SK-N-SH treated with all-trans-retinoic acid at 6 μM for 48 hours (cell line): ENCODE measurements around the gene NOXA1.

ENCODE experiments used
- ATAC-seq: fragments of 200-7000 bp; cut with Tn5 transposase; 3 replicates; pipeline ENCODE4 v1.9.1; 2020; ENCODE audit warnings: mild to moderate bottlenecking, moderate library complexity
- ARNTL ChIP-seq: fragments of 450-650 bp; formaldehyde crosslinking; IDR thresholded peaks from 2 replicates; pipeline ENCODE4 v1.5.0; 2020; ENCODE audit warnings: low read depth, mild to moderate bottlenecking, moderate library complexity, borderline replicate concordance
- BACH2 ChIP-seq: fragments of 250-450 bp; sonication (Bioruptor Pico); IDR thresholded peaks from 2 replicates; pipeline ENCODE4 v1.9.0; 2021; ENCODE audit warnings: mild to moderate bottlenecking, borderline replicate concordance
- CSDC2 ChIP-seq: fragments of 250-450 bp; sonication (Bioruptor Pico); IDR thresholded peaks from 2 replicates; pipeline ENCODE4 v1.5.0; 2020; ENCODE audit warnings: mild to moderate bottlenecking, moderate library complexity
- ESRRG ChIP-seq: fragments of 250-450 bp; sonication (Bioruptor Pico); IDR thresholded peaks from 2 replicates; pipeline ENCODE4 v1.6.1; 2021; ENCODE audit warnings: mild to moderate bottlenecking
- GLIS3 ChIP-seq: fragments of 250-450 bp; sonication (Bioruptor Pico); IDR thresholded peaks from 2 replicates; pipeline ENCODE4 v1.5.0; 2020; ENCODE audit warnings: mild to moderate bottlenecking, moderate library complexity
- ISL1 ChIP-seq: fragments of 250-450 bp; sonication (Bioruptor Pico); IDR thresholded peaks from 2 replicates; pipeline ENCODE4 v2.1.2; 2022; ENCODE audit warnings: mild to moderate bottlenecking, moderate library complexity
- OSR1 ChIP-seq: fragments of 250-450 bp; sonication (Bioruptor Pico); IDR thresholded peaks from 2 replicates; pipeline ENCODE4 v1.8.0; 2022; ENCODE audit warnings: moderate library complexity, mild to moderate bottlenecking, inconsistent platforms
- PPARA ChIP-seq: fragments of 250-450 bp; sonication (Bioruptor Pico); IDR thresholded peaks from 2 replicates; pipeline ENCODE4 v1.5.0; 2020; ENCODE audit warnings: mild to moderate bottlenecking, borderline replicate concordance
- RARB ChIP-seq: fragments of 250-450 bp; sonication (Bioruptor Pico); IDR thresholded peaks from 2 replicates; pipeline ENCODE4 v1.8.0; 2021; ENCODE audit warnings: mild to moderate bottlenecking, moderate library complexity
- SNAI2 ChIP-seq: fragments of 250-450 bp; sonication (Bioruptor Pico); IDR thresholded peaks from 2 replicates; pipeline ENCODE4 v1.5.0; 2020; ENCODE audit warnings: mild to moderate bottlenecking, moderate library complexity
- TCF4 ChIP-seq: fragments of 250-450 bp; sonication (Bioruptor Pico); IDR thresholded peaks from 2 replicates; pipeline ENCODE4 v1.8.0; 2021; ENCODE audit warnings: mild to moderate bottlenecking, moderate library complexity, borderline replicate concordance
- TOX ChIP-seq: fragments of 250-450 bp; sonication (Bioruptor Pico); IDR thresholded peaks from 2 replicates; pipeline ENCODE4 v1.8.0; 2021; ENCODE audit warnings: mild to moderate bottlenecking, moderate library complexity, borderline replicate concordance
- ZFP3 ChIP-seq: fragments of 250-450 bp; sonication (Bioruptor Pico); IDR thresholded peaks from 2 replicates; pipeline ENCODE4 v1.5.0; 2020; ENCODE audit warnings: mild to moderate bottlenecking, moderate library complexity
- ZFP30 ChIP-seq: fragments of 450-650 bp; formaldehyde crosslinking; IDR thresholded peaks from 2 replicates; pipeline ENCODE4 v1.5.0; 2022; ENCODE audit warnings: mild to moderate bottlenecking, moderate library complexity
- ZNF70 ChIP-seq: fragments of 450-650 bp; formaldehyde crosslinking; IDR thresholded peaks from 2 replicates; pipeline ENCODE4 v1.5.0; 2020; ENCODE audit warnings: mild to moderate bottlenecking, moderate library complexity
- TF ChIP-seq, protein P1 (sequence below): fragments of 250-450 bp; sonication (Bioruptor Pico); IDR thresholded peaks from 2 replicates; pipeline ENCODE4 v1.5.0; 2020; ENCODE audit warnings: mild to moderate bottlenecking, moderate library complexity
- TF ChIP-seq, protein P2 (sequence below): fragments of 250-450 bp; sonication (Bioruptor Pico); IDR thresholded peaks from 2 replicates; pipeline ENCODE4 v1.5.1; 2021; ENCODE audit warnings: mild to moderate bottlenecking, moderate library complexity

NOXA1 gene, protein sequence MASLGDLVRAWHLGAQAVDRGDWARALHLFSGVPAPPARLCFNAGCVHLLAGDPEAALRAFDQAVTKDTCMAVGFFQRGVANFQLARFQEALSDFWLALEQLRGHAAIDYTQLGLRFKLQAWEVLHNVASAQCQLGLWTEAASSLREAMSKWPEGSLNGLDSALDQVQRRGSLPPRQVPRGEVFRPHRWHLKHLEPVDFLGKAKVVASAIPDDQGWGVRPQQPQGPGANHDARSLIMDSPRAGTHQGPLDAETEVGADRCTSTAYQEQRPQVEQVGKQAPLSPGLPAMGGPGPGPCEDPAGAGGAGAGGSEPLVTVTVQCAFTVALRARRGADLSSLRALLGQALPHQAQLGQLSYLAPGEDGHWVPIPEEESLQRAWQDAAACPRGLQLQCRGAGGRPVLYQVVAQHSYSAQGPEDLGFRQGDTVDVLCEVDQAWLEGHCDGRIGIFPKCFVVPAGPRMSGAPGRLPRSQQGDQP

DNA sequence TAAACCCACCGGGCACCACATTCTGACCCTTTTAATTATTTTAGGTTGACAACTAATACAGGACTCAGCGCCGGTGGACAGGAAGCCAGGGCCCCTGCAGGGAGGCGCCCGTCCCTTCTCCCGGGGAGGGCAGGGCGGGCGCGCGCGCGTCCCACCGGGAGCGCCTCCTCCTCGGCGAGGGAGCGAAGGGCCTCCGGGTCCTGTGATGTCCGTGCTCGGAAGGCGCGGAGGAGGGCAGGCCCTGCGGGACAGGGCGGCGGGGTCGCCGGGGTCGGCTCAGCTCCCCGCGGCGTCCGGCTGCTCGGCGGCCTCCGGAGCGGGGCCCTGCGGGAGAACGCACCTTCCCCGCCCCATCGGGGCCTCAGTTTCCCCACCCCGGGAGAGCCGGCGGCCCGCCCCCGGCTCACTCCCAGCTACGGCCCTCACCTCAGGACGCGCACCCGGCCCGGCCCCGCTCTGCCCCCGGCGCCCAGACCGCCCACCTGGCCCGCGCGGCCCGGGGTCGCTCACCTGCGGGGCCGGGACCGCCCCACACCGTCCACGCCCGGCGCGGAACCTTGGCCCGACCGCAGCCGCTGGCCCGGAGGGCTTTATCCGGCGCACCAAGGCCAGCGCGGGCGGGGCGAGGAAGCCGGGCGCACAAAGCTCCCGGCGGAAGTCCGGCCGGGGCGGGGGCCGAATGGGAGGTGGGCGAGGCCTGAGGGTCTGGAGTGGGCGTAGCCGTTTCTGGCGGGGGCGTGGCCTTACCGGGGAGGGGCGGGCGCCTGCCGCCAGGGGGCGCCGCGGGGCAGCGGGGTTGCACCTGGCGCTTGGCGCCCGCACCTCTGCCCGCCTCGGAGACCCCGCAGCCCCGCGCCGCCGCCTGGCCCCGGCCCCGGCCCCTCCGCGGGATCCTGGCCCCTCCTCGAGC lies at the start of gene NOXA1, which contains the start of gene EXD3:
Gene NOXA1, plus strand, starts transcription at position 790 of the 910 bp plus-strand sequence. CDS start 137 bp downstream, outside the sequence.
Gene EXD3, minus strand, starts transcription at position 559 of the 910 bp plus-strand sequence. CDS start 27,805 bp downstream, outside the sequence.
- TF ChIP-seq ESRRG (no peak), SNAI2 (CRISPR knock-in tag) (peak; percentile 65; the same call in 1 of the 2 replicates)
- TF ChIP-seq, all 23 proteins: peak for 1
- ATAC-seq: peak; percentile 85

DNA sequence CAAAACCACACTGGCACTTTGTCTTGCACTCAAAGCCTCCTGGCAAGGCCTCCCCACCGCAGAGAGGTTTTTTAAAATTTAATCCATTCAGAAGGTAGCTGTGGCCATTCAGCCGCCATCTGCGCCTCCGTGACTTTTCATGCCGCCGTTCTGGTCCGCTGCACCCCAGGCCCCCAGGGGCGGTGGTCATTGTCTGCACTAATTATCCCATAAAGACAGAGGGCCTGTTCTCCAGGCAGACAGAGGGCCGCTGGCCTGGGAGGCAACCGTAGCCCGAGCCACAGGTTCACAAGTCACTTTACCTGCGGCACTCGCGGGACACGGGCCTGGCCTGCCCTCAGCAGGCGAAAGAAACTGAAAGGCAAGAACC lies 49.6 kb upstream of the NOXA1 start:
- no peak for TF ChIP-seq OSR1 (CRISPR knock-in tag)
- TF ChIP-seq ISL1 (CRISPR knock-in tag): no peak
- TF ChIP-seq SNAI2 (CRISPR knock-in tag): no peak
- no peak for TF ChIP-seq ZFP3 (CRISPR knock-in tag)
- TF ChIP-seq, protein P1, sequence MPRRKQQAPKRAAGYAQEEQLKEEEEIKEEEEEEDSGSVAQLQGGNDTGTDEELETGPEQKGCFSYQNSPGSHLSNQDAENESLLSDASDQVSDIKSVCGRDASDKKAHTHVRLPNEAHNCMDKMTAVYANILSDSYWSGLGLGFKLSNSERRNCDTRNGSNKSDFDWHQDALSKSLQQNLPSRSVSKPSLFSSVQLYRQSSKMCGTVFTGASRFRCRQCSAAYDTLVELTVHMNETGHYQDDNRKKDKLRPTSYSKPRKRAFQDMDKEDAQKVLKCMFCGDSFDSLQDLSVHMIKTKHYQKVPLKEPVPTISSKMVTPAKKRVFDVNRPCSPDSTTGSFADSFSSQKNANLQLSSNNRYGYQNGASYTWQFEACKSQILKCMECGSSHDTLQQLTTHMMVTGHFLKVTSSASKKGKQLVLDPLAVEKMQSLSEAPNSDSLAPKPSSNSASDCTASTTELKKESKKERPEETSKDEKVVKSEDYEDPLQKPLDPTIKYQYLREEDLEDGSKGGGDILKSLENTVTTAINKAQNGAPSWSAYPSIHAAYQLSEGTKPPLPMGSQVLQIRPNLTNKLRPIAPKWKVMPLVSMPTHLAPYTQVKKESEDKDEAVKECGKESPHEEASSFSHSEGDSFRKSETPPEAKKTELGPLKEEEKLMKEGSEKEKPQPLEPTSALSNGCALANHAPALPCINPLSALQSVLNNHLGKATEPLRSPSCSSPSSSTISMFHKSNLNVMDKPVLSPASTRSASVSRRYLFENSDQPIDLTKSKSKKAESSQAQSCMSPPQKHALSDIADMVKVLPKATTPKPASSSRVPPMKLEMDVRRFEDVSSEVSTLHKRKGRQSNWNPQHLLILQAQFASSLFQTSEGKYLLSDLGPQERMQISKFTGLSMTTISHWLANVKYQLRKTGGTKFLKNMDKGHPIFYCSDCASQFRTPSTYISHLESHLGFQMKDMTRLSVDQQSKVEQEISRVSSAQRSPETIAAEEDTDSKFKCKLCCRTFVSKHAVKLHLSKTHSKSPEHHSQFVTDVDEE (CRISPR knock-in tag): no peak
- no peak for TF ChIP-seq GLIS3 (CRISPR knock-in tag)
- TF ChIP-seq TOX (CRISPR knock-in tag): no peak
- TF ChIP-seq ZNF70 (CRISPR knock-in tag): no peak
- no peak for TF ChIP-seq RARB (CRISPR knock-in tag)
- TF ChIP-seq CSDC2 (CRISPR knock-in tag): no peak
- TF ChIP-seq, all 23 proteins: peak for 0
- no peak for ATAC-seq

DNA sequence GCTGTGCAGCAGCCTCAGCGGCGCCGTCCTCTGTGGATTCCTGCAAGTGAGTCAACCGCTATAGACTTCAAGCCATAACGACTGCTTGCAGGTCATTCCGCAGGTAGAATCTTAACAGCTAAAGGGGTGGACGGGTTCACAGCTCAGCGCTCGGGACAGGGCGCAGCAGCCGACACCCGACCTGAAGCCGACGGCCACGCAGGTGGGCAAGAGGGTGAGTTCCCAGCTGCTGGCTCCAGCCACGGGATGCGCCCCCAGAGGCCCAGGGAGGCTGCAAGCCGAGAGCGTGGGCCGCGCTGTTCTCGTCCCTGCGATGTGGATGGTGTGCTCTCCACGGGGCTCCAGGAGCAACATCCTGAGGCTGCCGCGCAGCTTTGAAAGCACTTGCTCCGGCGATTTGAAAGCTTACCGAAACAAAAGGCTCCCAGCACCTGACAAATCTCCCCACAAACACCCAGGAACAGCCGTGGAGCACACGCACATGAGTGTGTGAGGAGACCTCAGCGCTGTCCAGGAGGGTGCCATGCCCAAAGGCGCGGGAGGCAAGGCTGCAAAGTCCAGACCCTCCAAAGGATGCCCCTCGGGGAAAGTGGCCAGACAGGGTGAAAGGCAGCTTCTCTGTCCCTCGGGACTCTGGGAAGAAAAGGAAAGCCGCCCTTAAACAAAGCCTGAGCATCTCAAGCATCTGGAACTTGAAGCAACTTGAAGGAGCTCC lies 48.9 kb upstream of the NOXA1 start:
- TF ChIP-seq, protein P1 (CRISPR knock-in tag): no peak
- TF ChIP-seq CSDC2 (CRISPR knock-in tag) (no peak), ESRRG (no peak), PPARA (no peak), ISL1 (CRISPR knock-in tag) (no peak), OSR1 (CRISPR knock-in tag) (no peak), TOX (CRISPR knock-in tag) (no peak), ARNTL (CRISPR knock-in tag) (no peak), GLIS3 (CRISPR knock-in tag) (no peak), BACH2 (no peak), ZFP30 (CRISPR knock-in tag) (no peak), ZFP3 (CRISPR knock-in tag) (no peak), RARB (CRISPR knock-in tag) (no peak), TCF4 (CRISPR knock-in tag) (no peak)
- TF ChIP-seq, protein P2, sequence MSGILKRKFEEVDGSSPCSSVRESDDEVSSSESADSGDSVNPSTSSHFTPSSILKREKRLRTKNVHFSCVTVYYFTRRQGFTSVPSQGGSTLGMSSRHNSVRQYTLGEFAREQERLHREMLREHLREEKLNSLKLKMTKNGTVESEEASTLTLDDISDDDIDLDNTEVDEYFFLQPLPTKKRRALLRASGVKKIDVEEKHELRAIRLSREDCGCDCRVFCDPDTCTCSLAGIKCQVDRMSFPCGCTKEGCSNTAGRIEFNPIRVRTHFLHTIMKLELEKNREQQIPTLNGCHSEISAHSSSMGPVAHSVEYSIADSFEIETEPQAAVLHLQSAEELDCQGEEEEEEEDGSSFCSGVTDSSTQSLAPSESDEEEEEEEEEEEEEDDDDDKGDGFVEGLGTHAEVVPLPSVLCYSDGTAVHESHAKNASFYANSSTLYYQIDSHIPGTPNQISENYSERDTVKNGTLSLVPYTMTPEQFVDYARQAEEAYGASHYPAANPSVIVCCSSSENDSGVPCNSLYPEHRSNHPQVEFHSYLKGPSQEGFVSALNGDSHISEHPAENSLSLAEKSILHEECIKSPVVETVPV (CRISPR knock-in tag): no peak
- TF ChIP-seq, all 23 proteins: peak for 0
- ATAC-seq: no peak
